CD8-positive, alpha-beta memory T cell (primary cell): Measurements from ENCODE around the gene GREM1. TPM values are rescaled to one million over a fixed set of nuclear protein-coding genes. Genes with fewer than 3 reads are reported as not detected.

Experiments used
- CTCF ChIA-PET: fragments of 350-600 bp; sonication (Branson Sonifier 250); formaldehyde crosslinking; loops from one replicate; lab custom pipeline; 2021; ENCODE audit warnings: antibody characterized with exemption; lab: Charles Lee
- POLR2A ChIA-PET: fragments of 350-600 bp; sonication (Branson Sonifier 250); formaldehyde crosslinking; loops from one replicate; lab custom pipeline; 2021; ENCODE audit warnings: antibody characterized with exemption; lab: Charles Lee
- DNase-seq, 5 donors: peaks; one replicate each; pipeline versions ENCODE4 v3.0.0 to v3.0.0-alpha.2; 2020 to 2022; ENCODE audit warnings: mixed read lengths in 1 of 5
- H3K27ac ChIP-seq: one replicate; pipeline ENCODE4 v1.7.0; 2013; ENCODE audit warnings: low read depth, mild to moderate bottlenecking, low read length, moderate library complexity
- H3K27me3 ChIP-seq: 2 replicates; pipeline ENCODE4 v1.7.0; 2013; ENCODE audit warnings: low read length, mild to moderate bottlenecking; ENCODE audit not compliant: insufficient read depth, poor library complexity, severe bottlenecking
- H3K36me3 ChIP-seq: 2 replicates; pipeline ENCODE4 v1.7.0; 2013; ENCODE audit warnings: mild to moderate bottlenecking, low read length, moderate library complexity; ENCODE audit not compliant: insufficient read depth
- H3K4me1 ChIP-seq: 2 replicates; pipeline ENCODE4 v1.7.0; 2013; ENCODE audit warnings: mild to moderate bottlenecking, low read length, moderate library complexity; ENCODE audit not compliant: insufficient read depth
- H3K4me3 ChIP-seq: 2 replicates; pipeline ENCODE4 v1.7.0; 2013; ENCODE audit warnings: mild to moderate bottlenecking, low read length
- H3K9me3 ChIP-seq: 2 replicates; pipeline ENCODE4 v1.7.0; 2013; ENCODE audit warnings: mild to moderate bottlenecking, low read length
- H3K27ac Mint-ChIP-seq, 8 donors: one replicate each; pipeline ENCODE4 v1.8.0; 2020 to 2021; ENCODE audit warnings: mixed read lengths in 8 of 8, mild to moderate bottlenecking in 6 of 8, inconsistent platforms in 3 of 8, moderate library complexity in 3 of 8
- H3K27me3 Mint-ChIP-seq, 2 donors: one replicate each; pipeline ENCODE4 v1.8.0; 2020 to 2021; ENCODE audit warnings: mixed read lengths in 2 of 2, mild to moderate bottlenecking in 1 of 2, moderate library complexity in 1 of 2
- H3K36me3 Mint-ChIP-seq, 3 donors: one replicate each; pipeline ENCODE4 v1.8.0; 2020 to 2021; ENCODE audit warnings: mixed read lengths in 3 of 3, inconsistent platforms in 1 of 3, mild to moderate bottlenecking in 1 of 3
- H3K4me1 Mint-ChIP-seq, 3 donors: one replicate each; pipeline ENCODE4 v1.8.0; 2020 to 2021; ENCODE audit warnings: mixed read lengths in 3 of 3, inconsistent platforms in 1 of 3, mild to moderate bottlenecking in 1 of 3
- H3K4me3 Mint-ChIP-seq, 7 donors: one replicate each; pipeline ENCODE4 v1.8.0; 2020 to 2021; ENCODE audit warnings: mixed read lengths in 7 of 7, mild to moderate bottlenecking in 6 of 7, moderate library complexity in 4 of 7, inconsistent platforms in 2 of 7
- H3K9me3 Mint-ChIP-seq, 5 donors: one replicate each; pipeline ENCODE4 v1.8.0; 2020 to 2022; ENCODE audit warnings: mixed read lengths in 5 of 5, mild to moderate bottlenecking in 3 of 5, moderate library complexity in 2 of 5, inconsistent platforms in 1 of 5
- polyA plus RNA-seq: library from polyadenylated mRNA; unstranded; fragments of 300-500 nt; fragmentation: Illumina TruSeq; gene quantifications from one replicate; pipeline ENCODE4 v1.2.3, GENCODE V29; 2021
- total RNA-seq, 2 experiments: library from RNA; stranded (reverse); gene quantifications; one replicate each; pipeline ENCODE4 v1.2.3, GENCODE V29; 2021

Gene GREM1
- total and polyA plus RNA-seq, 3 experiments from 2014 or later = not detected

DNA sequence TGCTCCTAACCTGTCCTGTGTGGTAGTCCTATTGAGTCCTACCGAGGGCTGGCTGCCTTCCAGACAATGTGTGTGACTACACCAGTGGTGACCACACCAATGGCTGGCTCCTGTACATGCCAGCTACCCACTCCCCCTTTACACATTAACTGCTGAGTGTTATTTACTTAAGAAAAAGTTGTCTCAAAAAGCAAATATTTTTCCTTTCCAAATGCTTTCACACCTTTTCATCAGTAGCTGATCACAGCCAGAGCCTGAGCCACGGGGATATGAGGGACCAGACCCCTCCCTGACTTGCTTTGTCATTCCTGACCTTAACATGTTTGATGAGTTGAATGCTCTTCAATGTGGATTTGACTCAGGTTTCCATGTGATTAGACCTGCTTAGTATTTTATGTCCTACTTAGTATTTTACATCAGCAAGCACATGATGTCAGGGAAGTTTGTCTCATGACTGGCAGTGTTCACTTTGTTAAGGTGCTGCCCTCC, 29.6 kb upstream of the GREM1 start:
- Histone ChIP-seq H3K36me3 (no peaks in the 10 kb centered on the region), H3K9me3 (no peaks in the 10 kb centered on the region), H3K4me1 (no peaks in the 10 kb centered on the region), H3K4me3 (no peak overlapping the region), H3K27ac (no peak overlapping the region), H3K27me3 (no peaks in the 10 kb centered on the region)
- CTCF ChIA-PET = no interaction called here
- Mint-ChIP-seq H3K36me3 (no peaks in the 10 kb centered on the region), H3K4me1 (no peaks in the 10 kb centered on the region), H3K27me3 (no peaks in the 10 kb centered on the region), H3K9me3 (peaks cover 0 to 3% (median 0%) of the 10 kb centered on the region in 5 donors), H3K4me3 (no peak overlapping the region), H3K27ac (no peak overlapping the region)
- DNase-seq = no peak
- POLR2A ChIA-PET = no interaction called here

DNA sequence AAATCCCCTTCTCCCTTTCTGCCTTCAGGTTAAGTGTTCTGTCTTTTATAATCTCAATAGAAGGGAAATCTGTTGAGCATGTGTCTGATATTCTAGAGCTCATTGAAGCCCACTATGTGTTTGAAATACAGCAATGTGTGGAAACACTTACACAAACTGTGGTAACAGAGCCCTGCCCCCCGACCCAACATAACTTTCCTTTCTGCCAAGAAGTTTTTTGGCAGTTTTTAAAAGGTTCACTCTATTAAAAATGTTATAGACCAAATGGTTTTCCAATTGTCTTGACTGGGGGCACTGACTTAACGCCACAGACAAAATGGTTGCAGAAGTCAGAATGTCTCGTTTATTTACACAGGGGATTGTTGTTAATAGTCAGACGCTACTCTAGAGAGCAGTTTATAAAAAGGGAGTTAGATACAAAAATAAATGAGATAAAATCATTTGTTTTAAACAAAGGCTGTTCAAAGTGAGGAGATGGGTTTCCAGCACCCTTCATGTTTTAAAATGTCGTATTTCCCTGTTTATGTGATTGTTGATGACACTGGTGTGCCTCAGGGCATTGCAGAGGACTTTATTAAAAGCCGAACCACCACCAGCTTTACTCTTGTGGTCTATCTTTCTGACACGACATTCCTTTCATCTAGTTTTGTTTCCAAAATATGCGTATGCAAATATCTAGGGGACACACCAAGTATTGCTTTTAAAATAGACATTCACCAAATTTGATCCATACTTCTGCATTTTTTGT, 26.7 kb upstream of the GREM1 start:
- ChIA-PET CTCF (interaction anchor here (1.4 kb wide), 1 partner anchor 10 kb away, joined by 3 read pairs; no protein-coding TSS in a partner anchor), POLR2A (no interaction called here)
- Histone ChIP-seq H3K36me3 (no peaks in the 10 kb centered on the region), H3K4me1 (no peaks in the 10 kb centered on the region), H3K9me3 (no peaks in the 10 kb centered on the region), H3K4me3 (no peak overlapping the region), H3K27ac (no peak overlapping the region), H3K27me3 (no peaks in the 10 kb centered on the region)
- no peak for DNase-seq
- Mint-ChIP-seq H3K27me3 (no peaks in the 10 kb centered on the region), H3K9me3 (peaks cover 0 to 3% (median 0%) of the 10 kb centered on the region in 5 donors), H3K27ac (no peak overlapping the region), H3K36me3 (no peaks in the 10 kb centered on the region), H3K4me1 (no peaks in the 10 kb centered on the region), H3K4me3 (no peak overlapping the region)

DNA sequence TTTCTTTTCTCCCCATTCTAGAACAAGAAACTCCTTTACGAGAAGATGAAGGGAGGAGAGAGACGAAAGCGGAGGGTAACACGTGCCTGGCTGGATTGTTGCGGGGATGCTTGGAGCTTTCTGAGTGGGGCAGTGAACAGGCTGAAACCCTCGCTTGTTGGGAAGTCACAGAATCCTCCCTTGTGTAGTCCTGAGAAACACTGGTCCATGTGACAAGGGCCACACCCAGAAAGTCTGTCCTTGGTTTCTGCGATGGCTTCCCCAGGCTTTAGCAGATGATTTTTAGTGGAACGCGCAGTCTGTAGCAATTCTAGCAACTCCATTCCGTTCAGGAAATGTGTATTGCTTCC, 26.1 kb upstream of the GREM1 start:
- CTCF ChIA-PET = no interaction called here
- POLR2A ChIA-PET = no interaction called here
- Histone ChIP-seq H3K4me1 (no peaks in the 10 kb centered on the region), H3K9me3 (no peaks in the 10 kb centered on the region), H3K27ac (no peak overlapping the region), H3K36me3 (no peaks in the 10 kb centered on the region), H3K4me3 (no peak overlapping the region), H3K27me3 (no peaks in the 10 kb centered on the region)
- H3K27me3 Mint-ChIP-seq = no peaks in the 10 kb centered on the region
- no peak for DNase-seq
- H3K36me3 Mint-ChIP-seq = no peaks in the 10 kb centered on the region
- no peaks in the 10 kb centered on the region for H3K4me1 Mint-ChIP-seq
- H3K27ac Mint-ChIP-seq = no peak overlapping the region
- H3K9me3 Mint-ChIP-seq = no peaks in the 10 kb centered on the region
- H3K4me3 Mint-ChIP-seq = no peak overlapping the region

DNA sequence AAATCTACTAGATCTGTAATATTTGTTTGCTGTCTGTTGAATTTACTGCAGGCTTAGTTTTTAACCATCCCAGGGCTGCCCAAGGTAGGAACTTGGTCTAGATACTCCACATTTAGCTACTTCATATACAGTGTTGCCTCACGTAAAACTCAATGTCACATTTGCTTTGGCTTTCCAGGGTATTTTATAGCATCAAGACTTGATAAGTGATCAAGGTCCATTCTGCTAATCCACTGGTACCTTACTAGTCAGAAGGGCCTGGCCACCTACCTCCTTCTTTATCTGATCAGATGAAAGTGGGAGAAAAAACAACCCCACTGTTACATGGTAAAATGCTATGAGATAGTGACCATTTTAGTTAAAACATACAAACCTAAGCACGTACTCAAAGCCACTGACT, 25.5 kb upstream of the GREM1 start:
- H3K27me3 ChIP-seq = no peaks in the 10 kb centered on the region
- H3K4me3 ChIP-seq = no peak overlapping the region
- no peaks in the 10 kb centered on the region for H3K9me3 Mint-ChIP-seq
- H3K36me3 ChIP-seq = no peaks in the 10 kb centered on the region
- DNase-seq = no peak
- no peak overlapping the region for H3K27ac ChIP-seq
- H3K36me3 Mint-ChIP-seq = no peaks in the 10 kb centered on the region
- H3K9me3 ChIP-seq = no peaks in the 10 kb centered on the region
- no peaks in the 10 kb centered on the region for H3K4me1 ChIP-seq
- no peak overlapping the region for H3K27ac Mint-ChIP-seq
- H3K27me3 Mint-ChIP-seq = no peaks in the 10 kb centered on the region
- ChIA-PET CTCF (no interaction called here), POLR2A (no interaction called here)
- H3K4me1 Mint-ChIP-seq = no peaks in the 10 kb centered on the region
- H3K4me3 Mint-ChIP-seq = no peak overlapping the region

DNA sequence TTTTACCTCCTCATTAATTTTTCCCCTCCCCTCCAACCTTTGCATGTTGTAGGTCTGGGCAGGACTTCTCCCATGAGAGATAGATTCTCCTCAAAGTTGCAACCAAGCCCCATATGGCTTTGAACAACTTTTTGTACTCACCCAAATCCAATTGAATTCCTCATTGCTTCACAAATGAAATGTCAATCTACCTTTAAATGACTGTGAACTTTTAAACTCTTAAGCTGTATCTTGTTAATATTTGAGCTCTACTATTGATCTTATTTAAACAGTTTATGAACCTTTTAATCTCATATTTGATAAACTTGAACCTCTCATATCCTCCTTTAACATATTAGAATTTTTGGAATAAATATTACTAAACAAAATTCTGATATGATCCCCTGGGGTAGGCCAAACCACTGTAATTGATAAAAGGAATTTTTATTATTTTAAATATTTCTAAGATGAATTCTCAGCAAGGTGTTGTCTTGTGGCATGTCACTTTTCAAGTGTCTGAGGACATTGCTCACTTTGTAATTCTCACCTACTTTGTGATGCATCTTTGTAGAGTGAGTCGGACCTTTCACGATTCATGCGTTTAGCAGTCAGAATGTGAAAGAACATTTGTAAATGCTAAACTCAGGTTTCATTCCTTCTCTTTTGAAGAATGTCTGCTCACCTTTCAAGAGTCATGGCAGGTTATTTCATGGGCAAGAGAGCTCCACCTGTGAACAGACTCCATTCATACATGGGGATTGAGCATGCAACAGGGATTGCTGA, 23.4 kb upstream of the GREM1 start:
- CTCF ChIA-PET = no interaction called here

DNA sequence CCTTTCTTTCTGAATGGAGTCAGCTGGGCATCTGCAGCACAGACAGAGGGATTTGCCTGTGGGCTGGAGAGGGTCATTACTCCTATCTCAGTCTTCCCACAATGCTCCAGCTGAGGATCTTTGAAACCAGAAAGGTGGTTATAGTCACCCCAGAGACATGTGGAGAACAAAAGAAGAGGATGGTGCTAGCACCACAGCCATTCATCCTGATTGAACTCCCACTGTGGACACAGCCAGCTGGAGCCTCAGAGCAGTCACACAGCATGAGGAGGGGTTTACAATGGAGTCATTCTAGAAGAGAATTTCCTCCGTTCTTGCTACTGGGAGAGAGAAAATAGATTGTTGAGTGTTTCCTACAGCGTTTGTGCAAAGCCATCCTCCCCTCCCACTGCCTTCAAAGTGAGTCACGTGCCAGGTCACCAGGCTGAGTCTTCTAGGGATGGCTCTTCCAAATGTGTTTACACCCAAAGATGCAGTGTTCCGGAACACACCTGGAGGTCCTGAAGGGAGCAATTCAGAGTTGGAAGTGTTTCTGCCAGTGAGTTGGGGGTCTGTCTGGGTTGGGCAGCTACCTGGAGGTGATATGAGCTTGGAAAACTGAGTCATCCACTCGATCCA, 18.9 kb upstream of the GREM1 start:
- Mint-ChIP-seq H3K4me3 (no peak overlapping the region), H3K27ac (no peak overlapping the region), H3K9me3 (no peaks in the 10 kb centered on the region), H3K27me3 (peaks cover 4 to 34% of the 10 kb centered on the region in 2 donors), H3K4me1 (no peaks in the 10 kb centered on the region), H3K36me3 (no peaks in the 10 kb centered on the region)
- no peak overlapping the region for H3K4me3 ChIP-seq
- POLR2A ChIA-PET = no interaction called here
- no peaks in the 10 kb centered on the region for H3K36me3 ChIP-seq
- no peaks in the 10 kb centered on the region for H3K4me1 ChIP-seq
- no peaks in the 10 kb centered on the region for H3K9me3 ChIP-seq
- DNase-seq = no peak
- no peak overlapping the region for H3K27ac ChIP-seq
- H3K27me3 ChIP-seq = no peaks in the 10 kb centered on the region
- CTCF ChIA-PET = no interaction called here

More for the DNA sequence above, 23.4 kb upstream of the GREM1 start:
- H3K36me3 ChIP-seq = no peaks in the 10 kb centered on the region
- H3K9me3 ChIP-seq = no peaks in the 10 kb centered on the region
- H3K9me3 Mint-ChIP-seq = no peaks in the 10 kb centered on the region
- H3K27me3 Mint-ChIP-seq = peaks cover 3 to 10% of the 10 kb centered on the region in 2 donors
- H3K4me1 Mint-ChIP-seq = no peaks in the 10 kb centered on the region
- no peaks in the 10 kb centered on the region for H3K4me1 ChIP-seq
- POLR2A ChIA-PET = no interaction called here
- no peak overlapping the region for H3K4me3 ChIP-seq
- no peak overlapping the region for H3K4me3 Mint-ChIP-seq
- H3K27me3 ChIP-seq = no peaks in the 10 kb centered on the region
- H3K27ac Mint-ChIP-seq = no peak overlapping the region
- no peaks in the 10 kb centered on the region for H3K36me3 Mint-ChIP-seq
- no peak overlapping the region for H3K27ac ChIP-seq
- DNase-seq = no peak

DNA sequence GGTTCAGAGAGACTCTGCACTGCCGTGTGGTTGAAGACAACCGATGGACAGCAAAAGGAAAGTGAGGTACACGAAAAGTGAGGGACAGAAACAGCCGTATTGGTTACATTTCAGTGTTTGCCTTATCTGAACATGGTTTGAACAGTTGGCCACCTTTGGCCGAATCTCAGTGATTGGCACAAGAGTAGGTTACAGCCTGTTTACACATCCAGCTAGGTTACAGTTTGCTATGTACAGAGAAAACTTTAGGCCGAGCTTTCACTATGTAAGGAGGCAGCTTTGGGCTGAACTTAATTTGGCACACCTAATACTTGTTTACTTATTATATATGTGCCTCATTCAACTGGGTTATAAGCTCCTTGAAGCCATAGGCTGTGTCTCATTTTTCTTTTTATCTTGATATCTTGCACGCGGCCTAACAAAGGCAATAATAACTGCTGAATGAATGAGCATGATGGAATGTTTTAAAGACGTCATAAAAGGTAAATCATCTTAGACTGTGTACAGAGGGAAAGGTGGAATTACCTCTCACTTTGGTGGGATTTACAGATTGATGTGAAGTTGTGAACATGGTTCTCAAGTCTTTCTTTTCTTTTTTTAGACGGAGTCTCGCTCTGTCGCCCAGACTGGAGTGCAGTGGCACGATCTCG, 17.2 kb upstream of the GREM1 start:
- POLR2A ChIA-PET = no interaction called here
- CTCF ChIA-PET = no interaction called here

DNA sequence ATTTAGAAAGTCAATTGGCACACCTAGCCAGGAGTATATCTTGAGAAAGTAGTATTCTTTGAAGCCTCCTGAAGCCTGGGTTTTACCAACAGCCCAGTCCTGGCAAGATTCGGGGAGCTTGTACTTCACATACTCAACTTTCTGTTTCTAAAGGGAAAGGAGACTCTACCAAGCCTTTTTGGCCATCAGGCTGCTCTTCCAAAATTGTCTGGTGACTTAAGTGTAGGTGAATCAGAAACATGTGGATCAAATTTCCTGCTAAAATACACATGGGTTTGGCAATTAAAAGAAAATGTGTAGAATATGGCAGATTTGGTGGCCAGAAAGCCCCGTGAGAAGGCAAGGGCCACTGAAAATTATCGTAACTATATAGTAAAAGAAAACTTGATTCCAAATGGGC, 15.9 kb upstream of the GREM1 start:
- Mint-ChIP-seq H3K9me3 (no peaks in the 10 kb centered on the region), H3K27me3 (peaks cover 4 to 43% of the 10 kb centered on the region in 2 donors)

More for the DNA sequence above, 17.2 kb upstream of the GREM1 start:
- DNase-seq = no peak
- no peaks in the 10 kb centered on the region for H3K4me1 ChIP-seq
- H3K9me3 ChIP-seq = no peaks in the 10 kb centered on the region
- Mint-ChIP-seq H3K27me3 (peaks cover 4 to 39% of the 10 kb centered on the region in 2 donors), H3K4me3 (no peak overlapping the region), H3K27ac (no peak overlapping the region), H3K36me3 (no peaks in the 10 kb centered on the region), H3K4me1 (no peaks in the 10 kb centered on the region), H3K9me3 (no peaks in the 10 kb centered on the region)
- H3K4me3 ChIP-seq = no peak overlapping the region
- no peaks in the 10 kb centered on the region for H3K36me3 ChIP-seq
- no peak overlapping the region for H3K27ac ChIP-seq
- H3K27me3 ChIP-seq = no peaks in the 10 kb centered on the region

More for the DNA sequence above, 15.9 kb upstream of the GREM1 start:
- Mint-ChIP-seq H3K4me3 (no peak overlapping the region), H3K27ac (no peak overlapping the region), H3K4me1 (no peaks in the 10 kb centered on the region), H3K36me3 (no peaks in the 10 kb centered on the region)
- ChIA-PET POLR2A (no interaction called here), CTCF (no interaction called here)
- H3K27ac ChIP-seq = no peak overlapping the region
- H3K4me3 ChIP-seq = no peak overlapping the region
- DNase-seq = no peak
- H3K4me1 ChIP-seq = no peaks in the 10 kb centered on the region
- H3K27me3 ChIP-seq = no peaks in the 10 kb centered on the region
- H3K36me3 ChIP-seq = no peaks in the 10 kb centered on the region
- no peaks in the 10 kb centered on the region for H3K9me3 ChIP-seq
